HG03558 (cell line): ENCODE results near the gene RTN3.
A peak's percentile ranks its signal among the peaks of the same experiment; 100 is the strongest.
"Not testable (repeated sequence)": the region's sequence is repeated elsewhere in the genome, so short reads cannot be mapped to it uniquely, and the experiment has no call there.

Source experiments
- ATAC-seq: cut with Tn5 transposase; IDR thresholded peaks from one replicate; pipeline ENCODE4 v1.9.1; 2021; ENCODE audit warnings: moderate number of reproducible peaks; ENCODE audit not compliant: unreplicated experiment; ENCODE audit errors: extremely low read depth

The RTN3 gene, protein sequence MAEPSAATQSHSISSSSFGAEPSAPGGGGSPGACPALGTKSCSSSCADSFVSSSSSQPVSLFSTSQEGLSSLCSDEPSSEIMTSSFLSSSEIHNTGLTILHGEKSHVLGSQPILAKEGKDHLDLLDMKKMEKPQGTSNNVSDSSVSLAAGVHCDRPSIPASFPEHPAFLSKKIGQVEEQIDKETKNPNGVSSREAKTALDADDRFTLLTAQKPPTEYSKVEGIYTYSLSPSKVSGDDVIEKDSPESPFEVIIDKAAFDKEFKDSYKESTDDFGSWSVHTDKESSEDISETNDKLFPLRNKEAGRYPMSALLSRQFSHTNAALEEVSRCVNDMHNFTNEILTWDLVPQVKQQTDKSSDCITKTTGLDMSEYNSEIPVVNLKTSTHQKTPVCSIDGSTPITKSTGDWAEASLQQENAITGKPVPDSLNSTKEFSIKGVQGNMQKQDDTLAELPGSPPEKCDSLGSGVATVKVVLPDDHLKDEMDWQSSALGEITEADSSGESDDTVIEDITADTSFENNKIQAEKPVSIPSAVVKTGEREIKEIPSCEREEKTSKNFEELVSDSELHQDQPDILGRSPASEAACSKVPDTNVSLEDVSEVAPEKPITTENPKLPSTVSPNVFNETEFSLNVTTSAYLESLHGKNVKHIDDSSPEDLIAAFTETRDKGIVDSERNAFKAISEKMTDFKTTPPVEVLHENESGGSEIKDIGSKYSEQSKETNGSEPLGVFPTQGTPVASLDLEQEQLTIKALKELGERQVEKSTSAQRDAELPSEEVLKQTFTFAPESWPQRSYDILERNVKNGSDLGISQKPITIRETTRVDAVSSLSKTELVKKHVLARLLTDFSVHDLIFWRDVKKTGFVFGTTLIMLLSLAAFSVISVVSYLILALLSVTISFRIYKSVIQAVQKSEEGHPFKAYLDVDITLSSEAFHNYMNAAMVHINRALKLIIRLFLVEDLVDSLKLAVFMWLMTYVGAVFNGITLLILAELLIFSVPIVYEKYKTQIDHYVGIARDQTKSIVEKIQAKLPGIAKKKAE

DNA sequence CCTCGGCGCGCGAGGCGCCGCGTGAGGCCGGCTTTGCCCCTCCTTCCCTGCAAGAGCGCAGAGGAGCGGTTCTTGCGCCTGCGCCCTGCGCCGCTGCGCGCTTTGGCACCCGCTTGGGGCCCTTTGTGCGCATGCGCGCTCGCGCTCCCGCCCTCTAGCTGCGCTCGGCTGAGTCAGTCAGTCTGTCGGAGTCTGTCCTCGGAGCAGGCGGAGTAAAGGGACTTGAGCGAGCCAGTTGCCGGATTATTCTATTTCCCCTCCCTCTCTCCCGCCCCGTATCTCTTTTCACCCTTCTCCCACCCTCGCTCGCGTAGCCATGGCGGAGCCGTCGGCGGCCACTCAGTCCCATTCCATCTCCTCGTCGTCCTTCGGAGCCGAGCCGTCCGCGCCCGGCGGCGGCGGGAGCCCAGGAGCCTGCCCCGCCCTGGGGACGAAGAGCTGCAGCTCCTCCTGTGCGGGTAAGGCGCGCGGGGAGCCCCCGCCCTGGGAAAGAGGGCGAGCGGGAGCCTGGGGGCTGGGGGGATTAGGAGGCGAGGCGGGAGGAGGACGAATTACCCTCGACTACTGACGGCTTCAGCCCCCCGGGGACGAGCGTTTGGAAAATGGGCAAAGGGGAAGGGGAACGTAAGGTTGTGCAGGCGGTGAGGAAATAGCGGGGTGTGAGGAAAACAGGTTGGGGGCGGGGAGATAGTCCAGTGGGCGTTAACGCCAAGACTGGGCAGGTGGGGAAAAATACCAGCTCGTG lies at the start of gene RTN3:
Gene RTN3 (plus strand): TSS at position 180 of the 745 bp plus-strand sequence. CDS start 137 bp downstream, at position 317.
- ATAC-seq = peak; percentile 71

DNA sequence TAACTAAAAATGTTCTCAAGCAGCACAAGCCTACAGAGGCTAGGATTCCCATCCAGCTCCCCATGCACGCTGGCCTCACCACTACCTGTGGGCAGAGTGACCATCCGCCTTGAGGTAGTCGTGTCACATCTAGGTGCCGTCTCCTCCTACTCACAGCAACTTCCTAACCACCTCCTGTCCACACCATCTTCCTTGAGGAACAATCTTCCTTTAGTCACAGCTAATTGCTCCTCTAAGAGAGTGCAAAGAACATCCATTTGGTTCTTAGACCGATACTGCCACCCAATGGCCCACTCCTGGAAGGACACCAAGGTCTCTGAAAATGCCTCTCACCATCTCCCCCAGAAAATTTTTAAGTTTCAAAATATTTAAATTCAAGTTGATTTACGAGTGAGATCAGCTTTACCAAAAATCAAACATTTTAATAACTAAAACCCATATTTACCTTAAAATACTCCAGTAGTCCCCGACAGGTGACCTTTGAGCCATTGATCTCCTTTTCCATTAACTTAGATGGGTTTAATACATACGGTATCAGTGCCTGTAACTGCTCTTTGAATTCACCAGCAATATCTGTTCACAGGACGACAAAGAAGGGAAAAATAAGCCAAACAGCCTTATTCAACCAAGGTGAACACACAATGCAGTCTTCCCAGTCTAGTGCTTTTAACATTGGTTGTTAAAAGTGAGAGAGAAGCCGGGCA lies 45.4 kb upstream of the RTN3 start:
- no peak for ATAC-seq

DNA sequence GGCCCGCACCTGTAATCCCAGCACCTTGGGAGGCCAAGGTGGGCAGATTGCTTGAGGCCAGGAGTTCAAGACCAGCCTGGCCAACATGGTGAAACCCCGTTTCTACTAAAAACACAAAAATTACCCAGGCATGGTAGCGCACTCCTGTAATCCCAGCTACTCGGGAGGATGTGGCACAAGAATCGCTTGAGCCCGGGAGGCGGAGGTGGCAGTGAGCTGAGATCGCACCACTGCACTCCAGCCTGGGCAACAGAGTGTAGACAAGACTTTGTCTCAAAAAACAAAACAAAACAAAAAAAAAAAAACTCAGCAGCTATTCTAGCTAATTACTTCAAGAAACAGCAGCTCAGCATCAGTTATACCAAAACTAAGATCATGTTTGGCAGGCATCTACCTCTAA lies 42.9 kb upstream of the RTN3 start:
- not testable (repeated sequence) for ATAC-seq

DNA sequence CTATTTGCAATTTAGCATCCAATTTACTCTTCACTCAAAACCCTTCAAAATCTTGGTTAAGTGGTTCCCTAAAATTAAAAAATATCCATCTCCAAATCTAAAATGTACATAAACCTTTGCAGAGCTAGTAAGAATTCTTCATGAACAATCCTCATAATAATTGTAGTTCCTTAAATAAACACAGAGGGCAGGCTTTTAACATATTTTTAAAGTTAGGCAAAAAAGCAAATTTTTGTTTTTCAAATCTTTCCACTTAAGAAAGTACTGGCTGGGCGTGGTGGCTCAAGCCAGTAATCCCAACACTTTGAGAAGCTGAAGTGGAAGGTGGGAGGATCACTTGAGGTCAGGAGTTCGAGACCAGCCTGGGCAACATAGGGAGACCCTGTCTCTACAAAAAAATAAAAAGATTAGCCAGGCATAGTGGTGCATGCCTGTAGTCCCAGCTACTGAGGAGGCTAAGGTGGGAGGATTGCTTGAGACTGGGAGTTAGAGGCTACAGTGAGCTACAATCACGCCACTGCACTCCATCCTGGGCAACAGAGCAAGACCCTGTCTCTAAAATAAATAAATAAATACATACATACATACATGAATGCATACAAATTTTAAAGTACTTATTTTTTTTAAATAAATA lies 42.0 kb upstream of the RTN3 start:
- no peak for ATAC-seq

DNA sequence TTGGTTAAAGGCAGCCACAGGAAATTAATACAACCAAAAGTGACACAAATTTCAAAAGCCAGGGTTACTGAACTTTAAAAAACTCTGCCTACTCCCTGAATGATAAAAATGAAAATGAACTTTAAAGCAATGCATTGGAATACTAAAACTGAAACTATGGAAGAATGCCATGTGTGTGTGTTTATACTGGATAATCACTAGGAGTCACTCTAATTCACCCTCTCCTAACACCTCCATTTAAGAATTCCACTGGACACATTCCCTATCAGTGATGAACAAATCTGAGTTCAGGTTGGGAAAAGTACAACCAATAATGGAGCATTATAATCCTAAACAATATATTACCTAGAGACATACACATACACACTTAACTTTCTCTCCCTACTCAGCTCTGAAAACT lies 39.6 kb upstream of the RTN3 start:
- ATAC-seq = no peak

DNA sequence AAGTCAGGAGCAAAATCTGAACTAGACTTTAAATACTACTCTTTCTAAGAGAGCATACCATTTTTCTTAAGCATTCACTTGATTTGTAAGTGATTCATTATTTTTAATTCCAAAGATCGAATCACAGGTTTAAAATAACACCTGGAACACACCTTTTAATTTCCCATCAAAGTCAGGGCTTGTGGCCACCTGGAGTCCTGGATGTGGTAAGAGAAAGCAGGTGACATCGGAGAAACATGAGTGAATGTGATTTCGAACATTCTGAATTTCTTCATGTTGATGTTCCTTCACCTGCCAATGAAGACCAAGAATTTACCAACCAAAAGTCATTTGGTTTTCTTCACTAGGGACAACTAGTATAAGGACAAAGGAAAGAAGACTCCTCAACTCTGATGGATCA lies 38.1 kb upstream of the RTN3 start:
- no peak for ATAC-seq

DNA sequence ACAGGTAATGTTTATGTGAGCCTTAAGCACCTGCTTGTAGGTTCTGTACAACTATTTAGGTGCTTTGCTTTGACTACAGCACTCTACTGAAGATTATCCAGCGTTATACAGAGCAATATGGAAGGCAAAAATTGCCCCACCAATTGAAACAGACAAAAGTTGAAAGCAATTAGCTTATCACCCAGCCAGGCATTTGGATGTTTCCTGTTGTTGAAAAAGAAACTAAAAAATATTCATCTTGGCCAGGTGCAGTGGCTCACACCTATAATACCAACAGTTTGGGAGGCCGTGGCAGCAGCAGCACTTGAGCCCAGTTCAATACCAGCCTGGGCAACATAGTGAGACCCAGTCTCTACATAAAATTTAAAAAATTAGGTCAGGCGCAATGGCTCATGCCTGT lies 28.6 kb upstream of the RTN3 start:
- no peak for ATAC-seq

DNA sequence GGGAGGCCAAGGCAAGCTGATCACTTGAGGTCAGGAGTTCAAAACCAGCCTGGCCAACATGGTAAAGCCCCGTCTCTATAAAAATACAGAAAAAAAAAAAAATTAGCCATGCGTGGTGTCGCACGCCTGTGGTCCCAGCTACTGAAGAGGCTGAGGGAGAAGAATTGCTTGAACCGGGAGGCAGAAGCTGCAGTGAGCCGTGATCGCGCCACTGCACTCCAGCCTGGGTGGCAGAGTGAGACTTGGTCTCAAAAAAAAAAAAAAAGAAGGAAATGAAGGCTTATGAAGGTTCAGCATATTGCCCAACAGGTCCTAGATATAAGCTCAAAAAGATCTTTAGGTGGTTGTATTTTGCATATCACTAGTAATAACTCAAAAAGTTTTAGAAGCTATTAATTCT lies 20.3 kb upstream of the RTN3 start:
- no peak for ATAC-seq

DNA sequence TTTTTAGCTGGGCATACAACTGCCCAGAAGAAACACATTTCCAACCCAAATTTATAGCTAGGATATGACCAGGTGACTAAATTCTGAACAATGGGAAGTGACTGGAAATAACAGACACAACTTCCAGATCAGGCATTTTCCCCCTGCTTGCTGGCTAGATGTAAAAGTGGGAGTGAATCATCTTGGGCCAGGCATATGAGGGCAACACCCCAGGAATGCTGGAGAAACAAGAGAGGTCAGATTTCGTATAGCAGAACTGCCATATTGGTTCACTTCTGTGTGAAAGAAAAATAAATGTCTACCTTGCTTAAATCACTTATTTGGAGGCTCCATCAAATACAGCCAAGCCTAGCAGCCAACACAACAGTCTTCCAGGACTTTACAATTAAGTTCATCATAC lies 17.5 kb upstream of the RTN3 start:
- ATAC-seq = no peak

DNA sequence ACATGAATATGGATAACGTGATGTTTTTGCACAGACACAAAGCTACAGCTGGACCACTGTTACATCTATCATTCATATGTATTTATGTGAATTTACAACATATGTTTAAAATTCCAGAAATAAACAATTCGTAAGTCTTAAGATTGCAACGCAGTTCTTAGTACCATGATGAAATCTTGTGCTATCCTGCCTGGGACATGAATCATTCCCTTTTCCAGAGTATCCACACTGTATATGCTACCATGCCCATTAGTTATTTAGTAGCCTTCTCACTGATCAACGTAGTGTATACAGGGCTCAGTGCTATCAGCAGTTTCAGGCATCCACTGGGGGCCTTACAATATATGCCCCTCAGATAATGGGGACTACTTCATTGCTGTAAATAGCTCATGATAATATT lies 14.4 kb upstream of the RTN3 start:
- no peak for ATAC-seq

DNA sequence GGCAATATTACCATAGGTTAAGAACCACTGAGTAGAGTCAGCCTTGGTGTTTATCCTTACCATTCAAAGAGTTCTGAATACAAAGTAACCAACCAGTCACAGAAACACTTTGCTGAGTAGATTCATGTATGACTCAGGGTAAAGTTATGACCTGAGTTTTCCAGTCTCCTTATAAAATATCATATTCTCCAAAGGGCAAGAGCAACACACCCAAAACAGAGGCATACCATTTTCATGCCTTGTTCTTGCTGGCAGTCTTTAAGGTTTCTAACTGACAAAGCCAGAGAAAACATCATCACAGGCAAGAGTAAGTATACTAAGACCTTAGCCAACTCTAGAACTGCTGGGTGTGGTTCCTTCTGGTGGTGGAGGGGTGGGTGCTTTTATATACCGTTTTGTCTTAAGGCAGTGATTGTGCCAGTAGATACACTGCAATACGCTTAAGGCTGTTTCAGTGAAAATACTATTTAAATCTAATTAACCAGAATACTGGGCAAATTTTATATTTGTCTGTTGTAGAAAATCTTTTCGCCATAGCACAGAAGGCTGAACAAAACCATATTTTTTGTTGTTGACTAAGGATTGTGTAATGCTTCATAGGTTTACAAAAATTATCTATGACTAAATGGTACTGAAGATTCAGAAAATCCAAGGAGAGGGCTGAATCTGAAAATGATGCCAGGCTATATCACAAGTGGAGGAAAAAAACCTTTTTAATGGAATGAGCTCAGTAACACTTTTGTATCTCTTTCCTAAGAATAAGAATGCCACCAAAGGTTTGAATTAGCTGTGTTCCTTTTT lies 13.1 kb upstream of the RTN3 start:
- ATAC-seq = no peak

DNA sequence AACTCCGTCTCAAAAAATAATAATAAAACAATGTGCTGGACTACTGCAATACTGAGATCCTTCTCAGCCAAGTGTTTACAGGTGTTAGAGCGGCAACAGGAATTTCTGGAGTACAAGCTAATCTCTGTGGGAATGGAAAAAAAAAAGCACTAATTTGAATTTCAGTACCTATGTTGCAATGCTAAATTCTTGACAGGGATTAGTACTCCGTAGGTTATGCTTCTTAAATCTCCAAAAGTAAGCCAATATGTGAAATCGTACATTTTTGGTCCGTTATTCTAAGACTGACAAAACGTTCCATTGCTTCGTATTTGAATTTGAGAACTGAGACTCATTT lies 11.2 kb upstream of the RTN3 start:
- no peak for ATAC-seq

DNA sequence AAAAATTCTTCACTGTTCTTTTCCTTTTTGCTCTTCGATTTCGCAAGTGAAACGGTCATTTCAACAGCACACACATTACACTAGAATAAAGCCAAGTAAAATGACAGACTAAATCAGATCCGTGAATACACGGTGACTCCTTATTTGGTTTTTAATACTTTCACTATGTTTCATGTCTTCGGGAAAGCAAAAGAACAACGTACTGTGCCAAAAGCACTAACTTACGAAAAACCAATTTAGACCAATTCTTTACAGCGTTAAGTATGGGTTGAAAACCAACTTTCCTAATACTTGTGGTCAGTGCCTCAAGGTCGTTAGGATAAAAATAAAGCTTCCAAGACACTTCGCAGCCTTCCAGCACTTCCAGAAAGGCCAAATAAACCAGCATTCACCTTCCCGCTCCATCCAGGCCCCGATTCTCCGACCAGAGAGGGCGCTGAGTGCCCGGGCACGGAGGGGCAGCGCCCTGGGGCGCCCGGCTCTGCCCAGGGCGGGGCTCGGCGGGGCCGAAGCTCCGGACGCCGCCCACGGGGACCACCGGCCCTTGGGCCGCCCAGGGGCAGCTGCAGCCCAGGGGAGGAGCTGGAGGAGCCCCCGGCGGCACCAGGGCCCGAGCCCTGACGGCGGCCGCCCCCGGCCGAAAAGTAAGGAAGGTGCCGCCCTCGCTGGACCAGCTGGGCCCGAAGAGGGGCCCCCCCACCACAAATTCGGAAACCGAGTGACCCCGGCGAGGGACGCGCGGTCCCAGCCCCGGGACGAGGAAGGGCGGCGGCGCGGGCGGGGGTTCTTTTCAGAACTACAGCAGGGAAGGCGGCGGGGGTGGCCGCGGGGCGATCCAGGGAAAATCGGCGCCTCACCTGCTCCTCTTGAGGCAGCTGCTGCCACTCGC lies 10.6 kb upstream of the RTN3 start:
- no peak for ATAC-seq

DNA sequence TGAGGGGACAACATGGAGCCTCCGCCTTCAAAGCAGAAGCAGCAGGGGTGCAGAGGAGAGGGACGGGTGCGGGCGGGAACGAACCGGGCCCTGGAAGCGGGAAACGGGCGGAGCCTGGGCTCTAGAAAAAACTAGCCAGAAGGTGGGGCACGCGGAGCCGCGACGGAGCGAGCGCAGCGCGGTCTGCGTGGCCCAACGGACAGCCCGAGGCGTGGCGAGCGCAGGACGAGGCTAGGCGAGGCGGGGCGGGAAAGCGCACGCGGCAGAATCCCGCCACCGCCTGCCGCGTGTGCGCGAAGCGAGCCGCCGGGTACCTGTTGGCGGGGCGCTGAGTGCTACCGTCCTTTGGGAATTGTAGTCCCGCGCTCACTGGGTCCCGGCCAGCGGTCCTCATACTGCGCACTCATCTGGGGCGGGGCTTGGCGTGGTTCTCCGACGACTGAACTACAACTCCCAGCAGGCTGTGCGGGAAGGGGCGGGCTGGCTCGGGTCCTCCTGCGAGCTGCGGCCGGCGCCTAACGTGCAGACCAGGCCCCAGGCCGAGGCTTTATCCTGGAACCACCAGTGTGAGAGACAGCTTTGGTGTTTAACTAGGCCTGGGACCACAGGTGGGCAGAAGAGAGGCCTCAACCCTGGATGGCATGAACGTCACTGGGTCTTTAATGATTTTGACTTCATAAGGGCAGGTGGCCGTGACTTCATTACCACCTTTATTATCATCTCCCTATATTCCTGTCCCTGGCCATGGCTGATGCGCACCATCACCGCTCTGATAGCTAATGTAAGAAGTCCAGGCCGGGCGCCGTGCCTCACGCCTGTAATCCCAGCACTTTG lies 9.8 kb upstream of the RTN3 start, which contains the start of gene ATL3:
Gene ATL3 (minus strand): TSS at position 55 of the 834 bp plus-strand sequence. CDS start 41 bp downstream, at position 14.
- peak; percentile 78 for ATAC-seq

DNA sequence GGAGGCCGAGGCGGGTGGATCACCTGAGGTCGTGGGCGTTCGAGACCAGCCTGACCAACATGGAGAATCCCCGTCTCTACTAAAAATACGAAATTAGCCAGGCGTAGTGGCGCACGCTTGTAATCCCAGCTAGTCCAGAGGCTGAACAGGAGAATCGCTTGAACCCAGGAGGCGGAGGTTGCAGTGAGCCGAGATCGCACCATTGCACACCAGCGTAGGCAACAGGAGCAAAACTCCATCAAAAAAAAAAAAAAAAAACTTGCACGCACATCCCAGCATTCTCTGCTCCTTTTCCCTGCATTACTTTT lies 9.2 kb upstream of the RTN3 start:
- ATAC-seq = no peak

DNA sequence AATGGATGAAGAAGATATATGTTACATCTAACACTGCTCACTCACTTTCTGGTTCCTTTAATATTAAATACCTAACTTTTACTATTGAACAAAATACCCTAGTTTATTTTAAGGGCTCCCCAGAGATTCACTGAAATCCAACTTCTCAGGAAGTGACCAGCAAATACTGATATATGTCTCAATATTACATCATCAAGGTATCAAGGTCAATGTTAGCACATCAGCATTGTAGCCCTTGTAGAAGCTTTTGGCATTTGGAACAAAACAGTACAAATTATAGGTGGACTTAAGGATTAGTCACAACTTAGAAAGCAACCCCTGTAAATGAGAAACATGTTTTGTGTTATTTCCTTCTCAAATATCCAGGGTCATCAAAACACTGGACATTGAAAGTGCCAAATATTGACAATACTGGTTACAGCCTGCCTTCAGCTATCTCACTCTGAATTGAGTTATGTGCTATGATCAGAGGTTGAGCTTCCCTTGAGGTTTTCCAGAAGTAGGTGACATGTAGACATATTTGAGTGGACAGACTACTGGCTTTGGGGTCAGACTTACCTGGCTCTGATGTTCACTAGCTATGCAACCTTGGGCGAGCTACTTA lies 8.3 kb upstream of the RTN3 start:
- no peak for ATAC-seq

DNA sequence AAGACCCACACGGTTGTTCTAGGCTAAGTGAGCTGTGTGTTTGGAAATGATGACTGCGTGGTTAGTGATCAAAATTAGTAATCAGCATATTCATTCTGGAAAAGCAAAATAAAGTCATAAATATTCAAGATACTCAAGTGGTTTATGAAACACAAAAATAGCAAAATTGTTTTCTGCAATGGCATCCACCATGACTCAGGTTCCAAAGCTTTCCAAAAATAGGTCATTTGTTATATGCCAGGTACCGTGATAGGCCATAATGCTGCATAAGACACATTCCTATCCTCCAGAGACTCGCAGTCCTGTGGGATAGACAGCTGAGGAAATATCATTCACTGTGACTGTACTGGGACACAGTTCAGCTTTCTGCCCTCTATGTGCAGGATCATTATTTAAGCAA lies 7.7 kb upstream of the RTN3 start:
- ATAC-seq = no peak
